ENCODE results near the gene ESM1. TPM values are rescaled to one million over a fixed set of nuclear protein-coding genes. Genes with fewer than 3 reads are reported as not detected.
A peak's percentile ranks its signal among the peaks of the same experiment; 100 is the strongest.
"Not testable (repeated sequence)": the region's sequence is repeated elsewhere in the genome, so short reads cannot be mapped to it uniquely, and the experiment has no call there.

The ESM1 gene
- total RNA-seq, 2 experiments from 2014 or later = 0.20 to 0.47 TPM

DNA sequence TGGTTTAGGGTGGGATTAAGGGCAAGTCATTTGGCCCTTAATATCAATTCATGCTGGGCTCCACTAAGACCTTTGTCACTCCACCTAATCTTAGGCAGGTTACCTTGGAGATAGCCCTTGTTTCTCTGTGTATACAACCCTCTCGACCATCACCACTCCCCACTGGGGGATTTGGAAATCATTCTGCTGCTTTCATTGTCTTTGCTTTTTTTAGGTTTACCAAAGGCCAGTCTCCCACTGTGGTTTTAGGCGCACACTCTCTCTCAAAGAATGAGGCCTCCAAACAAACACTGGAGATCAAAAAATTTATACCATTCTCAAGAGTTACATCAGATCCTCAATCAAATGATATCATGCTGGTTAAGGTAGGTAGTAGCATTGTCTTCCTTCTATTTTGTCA is 44.8 kb upstream of the ESM1 start:
- peaks cover 9% of the 10 kb centered on the region for H3K36me3 Mint-ChIP-seq (ENCODE audit: low read depth)

DNA sequence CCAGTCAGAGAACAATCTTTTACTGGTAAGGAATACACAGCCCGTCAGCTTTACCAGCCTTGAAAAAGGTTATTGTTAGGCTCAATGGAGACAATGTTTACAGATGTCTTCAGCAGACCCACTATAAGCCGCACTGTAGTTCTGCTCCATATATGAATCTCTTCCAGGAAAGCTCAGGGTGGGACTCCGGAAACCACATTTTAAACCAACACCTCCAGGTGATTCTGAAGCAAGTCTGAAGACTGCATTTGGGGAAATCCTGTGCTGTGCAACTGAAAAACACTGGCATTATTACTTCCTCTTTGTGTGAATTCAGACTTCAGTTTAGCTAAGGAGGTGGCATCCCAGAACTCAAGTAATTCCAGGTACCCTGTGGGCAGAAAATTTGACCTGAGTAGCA is 42.2 kb upstream of the ESM1 start:
- peaks cover 64% of the 10 kb centered on the region for H3K4me1 Mint-ChIP-seq (ENCODE audit: low read depth)
- ChIA-PET CTCF (interaction anchor here (1.9 to 4.9 kb wide), 2 partner anchors 10 to 119 kb away, joined by 7 to 34 read pairs; no protein-coding TSS in a partner anchor), POLR2A (no interaction called here)
- intact Hi-C loops (cut with micrococcal nuclease) = loop anchor here (5.0 kb wide), 1 partner anchor 35 kb away; no protein-coding TSS in a partner anchor
- H3K27me3 Mint-ChIP-seq = no peaks in the 10 kb centered on the region
- H3K4me3 Mint-ChIP-seq = peak overlapping the region; percentile 12
- H3K9me3 Mint-ChIP-seq = peaks cover 2% of the 10 kb centered on the region
- H3K27ac Mint-ChIP-seq = peak overlapping the region; percentile 80
- TF ChIP-seq, protein P1, sequence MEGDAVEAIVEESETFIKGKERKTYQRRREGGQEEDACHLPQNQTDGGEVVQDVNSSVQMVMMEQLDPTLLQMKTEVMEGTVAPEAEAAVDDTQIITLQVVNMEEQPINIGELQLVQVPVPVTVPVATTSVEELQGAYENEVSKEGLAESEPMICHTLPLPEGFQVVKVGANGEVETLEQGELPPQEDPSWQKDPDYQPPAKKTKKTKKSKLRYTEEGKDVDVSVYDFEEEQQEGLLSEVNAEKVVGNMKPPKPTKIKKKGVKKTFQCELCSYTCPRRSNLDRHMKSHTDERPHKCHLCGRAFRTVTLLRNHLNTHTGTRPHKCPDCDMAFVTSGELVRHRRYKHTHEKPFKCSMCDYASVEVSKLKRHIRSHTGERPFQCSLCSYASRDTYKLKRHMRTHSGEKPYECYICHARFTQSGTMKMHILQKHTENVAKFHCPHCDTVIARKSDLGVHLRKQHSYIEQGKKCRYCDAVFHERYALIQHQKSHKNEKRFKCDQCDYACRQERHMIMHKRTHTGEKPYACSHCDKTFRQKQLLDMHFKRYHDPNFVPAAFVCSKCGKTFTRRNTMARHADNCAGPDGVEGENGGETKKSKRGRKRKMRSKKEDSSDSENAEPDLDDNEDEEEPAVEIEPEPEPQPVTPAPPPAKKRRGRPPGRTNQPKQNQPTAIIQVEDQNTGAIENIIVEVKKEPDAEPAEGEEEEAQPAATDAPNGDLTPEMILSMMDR (IDR thresholded peaks at IDR 0.05) = no peak
- ATAC-seq = peak; percentile 72
- peak; percentile 54 for DNase-seq
- H3K36me3 Mint-ChIP-seq (ENCODE audit: low read depth) = peaks cover 9% of the 10 kb centered on the region

More for the DNA sequence above, 44.8 kb upstream of the ESM1 start:
- POLR2A ChIA-PET = no interaction called here
- CTCF ChIA-PET = no interaction called here
- intact Hi-C loops (cut with micrococcal nuclease) = loop anchor here (10.0 kb wide), 1 partner anchor 115 kb away; no protein-coding TSS in a partner anchor
- TF ChIP-seq, protein P1 (IDR thresholded peaks at IDR 0.05) = no peak
- Mint-ChIP-seq H3K4me1 (ENCODE audit: low read depth) (peaks cover 54% of the 10 kb centered on the region), H3K27me3 (no peaks in the 10 kb centered on the region), H3K4me3 (no peak overlapping the region), H3K9me3 (peaks cover 2% of the 10 kb centered on the region), H3K27ac (peak overlapping the region; percentile 26)
- DNase-seq (no peak), ATAC-seq (no peak)

DNA sequence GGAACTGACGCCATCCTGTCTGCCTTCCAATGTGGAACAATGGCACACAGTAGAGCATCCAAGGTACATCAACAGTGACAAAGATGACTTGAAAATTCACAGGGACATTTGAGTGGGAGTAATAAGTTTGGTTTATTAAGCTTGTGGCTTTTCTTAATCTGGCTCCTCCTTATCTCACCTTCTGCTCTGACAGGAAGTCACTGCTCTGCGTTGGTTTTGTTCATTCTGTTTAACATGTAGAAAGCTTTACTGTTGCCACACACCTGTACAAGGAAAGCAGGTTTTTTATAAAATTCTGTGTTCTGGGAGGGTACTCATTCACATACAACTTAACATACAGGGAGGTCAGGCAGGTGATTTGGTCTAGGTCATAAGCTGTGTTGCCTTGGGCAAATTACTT is 37.1 kb upstream of the ESM1 start:
- H3K4me1 Mint-ChIP-seq (ENCODE audit: low read depth) = peaks cover 45% of the 10 kb centered on the region
- H3K9me3 Mint-ChIP-seq = no peaks in the 10 kb centered on the region
- TF ChIP-seq, protein P1 (IDR thresholded peaks at IDR 0.05) = no peak
- H3K36me3 Mint-ChIP-seq (ENCODE audit: low read depth) = no peaks in the 10 kb centered on the region
- ChIA-PET POLR2A (interaction anchor here (0.9 kb wide), 1 partner anchor 15 kb away, joined by 4 read pairs; no protein-coding TSS in a partner anchor), CTCF (interaction anchor here (1.0 to 2.2 kb wide), 6 partner anchors 14 to 137 kb away, joined by 3 to 9 read pairs (median 3); no protein-coding TSS in a partner anchor)
- H3K27me3 Mint-ChIP-seq = no peaks in the 10 kb centered on the region
- ATAC-seq (peak; percentile 24), DNase-seq (no peak)
- intact Hi-C loops (cut with micrococcal nuclease) = loop anchor here (5.0 kb wide), 1 partner anchor 120 kb away; no protein-coding TSS in a partner anchor
- no peak overlapping the region for H3K4me3 Mint-ChIP-seq
- H3K27ac Mint-ChIP-seq = peak overlapping the region; percentile 42

DNA sequence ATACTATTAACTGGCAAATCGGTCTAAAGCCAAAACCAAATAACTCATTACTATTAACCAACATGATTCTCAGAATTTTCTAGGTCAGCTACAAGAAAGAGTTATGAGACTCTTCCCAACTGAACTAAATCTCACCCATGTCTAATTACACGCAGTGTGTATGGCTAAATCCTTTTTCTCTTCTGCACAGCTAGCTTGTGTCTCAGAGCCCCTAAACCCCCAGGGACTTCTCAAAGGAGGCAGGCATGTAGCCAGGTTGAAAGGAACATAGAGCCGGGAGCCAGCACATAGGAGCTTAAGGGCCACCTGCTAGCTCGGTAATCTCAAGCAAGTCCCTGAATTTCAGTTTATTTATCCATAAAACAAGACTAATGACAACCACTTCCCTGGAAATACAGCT is 36.4 kb upstream of the ESM1 start:
- Mint-ChIP-seq H3K4me3 (no peak overlapping the region), H3K9me3 (peaks cover under 1% of the 10 kb centered on the region), H3K27ac (peak overlapping the region; percentile 42), H3K4me1 (ENCODE audit: low read depth) (peaks cover 39% of the 10 kb centered on the region), H3K27me3 (no peaks in the 10 kb centered on the region), H3K36me3 (ENCODE audit: low read depth) (no peaks in the 10 kb centered on the region)
- POLR2A ChIA-PET = interaction anchor here (0.9 kb wide), 1 partner anchor 15 kb away, joined by 4 read pairs; no protein-coding TSS in a partner anchor
- ATAC-seq (no peak), DNase-seq (no peak)
- TF ChIP-seq, protein P1 (IDR thresholded peaks at IDR 0.05) = no peak
- CTCF ChIA-PET = interaction anchor here (0.9 to 2.2 kb wide), 7 partner anchors 15 to 138 kb away, joined by 3 to 9 read pairs (median 3); no protein-coding TSS in a partner anchor
- intact Hi-C loops (cut with micrococcal nuclease) = loop anchor here (5.0 kb wide), 1 partner anchor 120 kb away; no protein-coding TSS in a partner anchor

DNA sequence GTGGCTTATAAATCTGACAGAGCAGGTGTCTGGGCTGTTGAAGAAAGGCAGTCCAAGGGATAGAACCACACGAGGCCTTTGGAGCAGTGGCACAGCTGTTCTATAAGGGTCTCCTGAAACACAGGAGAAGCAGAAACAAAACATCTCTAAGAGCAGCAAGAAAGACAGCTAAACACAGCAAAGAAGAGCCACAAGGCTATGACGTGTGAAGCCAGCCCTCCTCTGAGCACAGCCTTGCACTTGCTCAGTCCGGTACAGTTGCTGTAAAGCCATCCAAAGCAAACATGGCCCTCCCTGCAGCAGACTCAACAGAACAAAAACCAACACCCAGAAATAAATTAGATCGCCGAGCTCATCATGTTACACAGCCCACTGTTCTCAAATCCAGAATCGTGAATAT is 36.0 kb upstream of the ESM1 start:
- ChIA-PET CTCF (interaction anchor here (0.9 to 2.2 kb wide), 3 partner anchors 40 to 77 kb away, joined by 3 to 9 read pairs (median 3); no protein-coding TSS in a partner anchor), POLR2A (no interaction called here)
- no peaks in the 10 kb centered on the region for H3K36me3 Mint-ChIP-seq (ENCODE audit: low read depth)
- H3K9me3 Mint-ChIP-seq = peaks cover 2% of the 10 kb centered on the region
- DNase-seq (no peak), ATAC-seq (no peak)
- no peaks in the 10 kb centered on the region for H3K27me3 Mint-ChIP-seq
- intact Hi-C loops (cut with micrococcal nuclease) = loop anchor here (5.0 kb wide), 1 partner anchor 119 kb away; no protein-coding TSS in a partner anchor
- H3K27ac Mint-ChIP-seq = peak overlapping the region; percentile 6
- H3K4me3 Mint-ChIP-seq = no peak overlapping the region
- H3K4me1 Mint-ChIP-seq (ENCODE audit: low read depth) = peaks cover 35% of the 10 kb centered on the region
- TF ChIP-seq, protein P1 (IDR thresholded peaks at IDR 0.05) = no peak

DNA sequence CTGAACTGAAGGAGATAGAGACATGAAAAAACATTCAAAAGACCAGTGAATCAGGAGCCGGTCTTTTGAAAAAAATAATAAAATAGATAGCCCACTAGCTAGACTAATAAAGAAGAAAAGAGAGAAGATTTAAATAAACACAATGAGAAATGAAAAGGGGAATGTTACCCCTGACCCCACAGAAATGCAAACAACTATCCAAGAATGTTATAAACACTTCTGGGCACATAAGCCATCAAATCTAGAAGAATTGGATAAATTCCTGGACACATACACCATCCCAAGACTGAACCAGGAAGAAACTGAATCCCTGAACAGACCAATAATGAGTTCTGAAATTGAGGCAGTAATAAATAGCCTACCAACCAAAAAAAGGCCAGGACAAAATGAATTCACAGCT is 24.8 kb upstream of the ESM1 start:
- ChIA-PET POLR2A (interaction anchor here (0.6 to 1.0 kb wide), 2 partner anchors 16 to 122 kb away, joined by 3 read pairs; no protein-coding TSS in a partner anchor), CTCF (interaction anchor here (1.2 to 1.4 kb wide), 3 partner anchors 15 to 120 kb away, joined by 3 to 4 read pairs (median 4); no protein-coding TSS in a partner anchor)
- H3K9me3 Mint-ChIP-seq = peaks cover 13% of the 10 kb centered on the region
- H3K4me3 Mint-ChIP-seq; H3K27ac Mint-ChIP-seq; H3K27me3 Mint-ChIP-seq; DNase-seq; H3K36me3 Mint-ChIP-seq (ENCODE audit: low read depth); H3K4me1 Mint-ChIP-seq (ENCODE audit: low read depth); ATAC-seq; intact Hi-C loops (cut with micrococcal nuclease): not testable (repeated sequence)

Data from activated CD8-positive, alpha-beta T cell treated with anti-CD3 and anti-CD28 coated beads for 36 hours (primary cell).